T follicular helper cell (primary cell): ENCODE measurements around the gene GLS.
"Not testable (repeated sequence)": the region's sequence is repeated elsewhere in the genome, so short reads cannot be mapped to it uniquely, and the experiment has no call there.

ENCODE experiments used
- DNase-seq: peaks from one replicate; pipeline ENCODE4 v3.0.0-alpha.2; 2020; ENCODE audit warnings: low read depth

GLS gene

GRCh38 chr2:190885844-190886243, 5.2 kb downstream of the GLS start:
- DNase-seq, result not testable (repeated sequence)

GRCh38 chr2:190887089-190887488, 6.5 kb downstream of the GLS start:
- no peak for DNase-seq

GRCh38 chr2:190888449-190888848, 7.8 kb downstream of the GLS start:
- no peak for DNase-seq

GRCh38 chr2:190889175-190889943, 8.7 kb downstream of the GLS start:
- no peak for DNase-seq

GRCh38 chr2:190891372-190891771, 10.8 kb downstream of the GLS start:
- DNase-seq, result no peak

GRCh38 chr2:190891889-190892288, 11.3 kb downstream of the GLS start:
- no peak for DNase-seq

- no peak for DNase-seq
Observed at GRCh38 chr2:190893157-190893556, 12.5 kb downstream of the GLS start.

- DNase-seq, result no peak
Observed at GRCh38 chr2:190896477-190896876, 15.9 kb downstream of the GLS start.

GRCh38 chr2:190903693-190904450, 23.3 kb downstream of the GLS start:
- no peak for DNase-seq

- DNase-seq, result no peak
Observed at GRCh38 chr2:190904640-190905261, 24.1 kb downstream of the GLS start.

GRCh38 chr2:190908532-190908931, 27.9 kb downstream of the GLS start:
- no peak for DNase-seq

GRCh38 chr2:190909680-190910079, 29.1 kb downstream of the GLS start:
- no peak for DNase-seq

GRCh38 chr2:190910341-190911136, 29.9 kb downstream of the GLS start:
- DNase-seq, result no peak

GRCh38 chr2:190911813-190912212, 31.2 kb downstream of the GLS start:
- no peak for DNase-seq

- DNase-seq, result no peak
Observed at GRCh38 chr2:190912726-190913125, 32.1 kb downstream of the GLS start.

GRCh38 chr2:190913725-190914124, 33.1 kb downstream of the GLS start:
- no peak for DNase-seq

- DNase-seq, result no peak
Observed at GRCh38 chr2:190916829-190917228, 36.2 kb downstream of the GLS start.

GRCh38 chr2:190920085-190920484, 39.5 kb downstream of the GLS start:
- no peak for DNase-seq

- DNase-seq, result no peak
Observed at GRCh38 chr2:190922376-190922775, 41.8 kb downstream of the GLS start.

- no peak for DNase-seq
Observed at GRCh38 chr2:190927301-190927700, 46.7 kb downstream of the GLS start.

- DNase-seq, result no peak
Observed at GRCh38 chr2:190929919-190930318, 49.3 kb downstream of the GLS start.

GRCh38 chr2:190930411-190930810, 49.8 kb downstream of the GLS start:
- no peak for DNase-seq
